K562 (cell line): ENCODE data around the gene PIM3.

Experiments
- PRPF4 ChIP-seq: fragments of 200-400 bp; formaldehyde crosslinking; IDR thresholded peaks from one replicate; pipeline ENCODE4 v1.6.1; 2017; ENCODE audit warnings: low read length, low read depth, mild to moderate bottlenecking; ENCODE audit not compliant: insufficient read depth, poor library complexity, severe bottlenecking
- SIN3A ChIP-seq, 2 experiments: fragments of 150-350 bp in 1 of 2; IDR thresholded peaks; 2 replicates each; pipeline ENCODE4 v1.6.1; 2011 to 2016; ENCODE audit warnings: borderline replicate concordance in 2 of 2, low read depth in 2 of 2, low read length in 2 of 2, mild to moderate bottlenecking in 2 of 2, moderate library complexity in 2 of 2; ENCODE audit not compliant: control insufficient read depth in 1 of 2
- ZNF75A ChIP-seq: fragments of 450-650 bp; formaldehyde crosslinking; IDR thresholded peaks from 2 replicates; pipeline ENCODE4 v1.4.0; 2020; ENCODE audit warnings: mild to moderate bottlenecking

DNA sequence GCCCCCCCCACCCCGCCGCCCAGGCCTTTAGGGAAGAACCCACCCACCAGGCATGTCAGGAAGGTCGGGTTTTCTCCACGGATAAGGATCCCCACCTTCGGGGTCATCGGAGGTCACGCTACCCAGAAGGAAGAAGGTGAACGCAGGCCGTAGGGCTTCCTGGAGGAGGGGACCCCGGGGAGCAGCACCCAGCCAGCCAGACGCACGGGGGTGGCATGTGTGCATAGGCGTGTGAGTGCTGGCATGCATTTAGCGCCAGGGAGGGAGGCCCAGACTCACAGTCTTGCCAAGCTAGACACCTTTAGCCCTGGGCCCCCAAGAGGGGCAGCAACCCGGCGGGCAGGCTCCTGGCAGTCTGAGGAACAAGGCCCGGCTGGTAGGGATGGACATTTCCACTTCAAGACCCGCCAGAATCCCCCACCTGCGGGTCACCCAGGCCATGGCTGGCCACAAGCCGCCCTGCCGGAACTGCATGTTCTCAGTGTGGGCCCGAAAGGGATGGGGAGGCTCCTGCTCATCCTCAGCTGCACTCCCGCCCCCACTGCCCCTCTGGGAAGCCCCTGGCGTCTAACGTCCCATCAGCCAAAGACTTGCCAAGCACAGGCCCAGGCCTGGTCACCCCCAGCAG, 16.7 kb upstream of the PIM3 start:
- TF ChIP-seq SIN3A (IDR thresholded peaks at IDR 0.05; ENCODE audit: borderline replicate concordance in 2 of 2, control insufficient read depth in 1 of 2, low read depth in 2 of 2, low read length in 2 of 2) (no peak), PRPF4 (no peak), ZNF75A (CRISPR knock-in tag) (no peak)
